LNCaP clone FGC (cell line): ENCODE measurements around the gene FGFRL1.

Experiments used
- DNase-seq: peaks from one replicate; pipeline ENCODE4 v3.0.0-alpha.2; 2011; ENCODE audit warnings: low read depth
- H3K4me3 ChIP-seq: 2 replicates; pipeline ENCODE4 v1.5.1; 2011; ENCODE audit warnings: mild to moderate bottlenecking, low read depth, low read length, control low read depth
- TF ChIP-seq, protein P1 (sequence below): IDR thresholded peaks from 2 replicates; pipeline ENCODE4 v1.5.1; 2012; ENCODE audit warnings: mild to moderate bottlenecking; ENCODE audit not compliant: control insufficient read depth, insufficient read depth; ENCODE audit errors: extremely low read depth

FGFRL1 gene

GRCh38 chr4:965766-966134, 45.7 kb upstream of the FGFRL1 start:
- TF ChIP-seq, protein P1, sequence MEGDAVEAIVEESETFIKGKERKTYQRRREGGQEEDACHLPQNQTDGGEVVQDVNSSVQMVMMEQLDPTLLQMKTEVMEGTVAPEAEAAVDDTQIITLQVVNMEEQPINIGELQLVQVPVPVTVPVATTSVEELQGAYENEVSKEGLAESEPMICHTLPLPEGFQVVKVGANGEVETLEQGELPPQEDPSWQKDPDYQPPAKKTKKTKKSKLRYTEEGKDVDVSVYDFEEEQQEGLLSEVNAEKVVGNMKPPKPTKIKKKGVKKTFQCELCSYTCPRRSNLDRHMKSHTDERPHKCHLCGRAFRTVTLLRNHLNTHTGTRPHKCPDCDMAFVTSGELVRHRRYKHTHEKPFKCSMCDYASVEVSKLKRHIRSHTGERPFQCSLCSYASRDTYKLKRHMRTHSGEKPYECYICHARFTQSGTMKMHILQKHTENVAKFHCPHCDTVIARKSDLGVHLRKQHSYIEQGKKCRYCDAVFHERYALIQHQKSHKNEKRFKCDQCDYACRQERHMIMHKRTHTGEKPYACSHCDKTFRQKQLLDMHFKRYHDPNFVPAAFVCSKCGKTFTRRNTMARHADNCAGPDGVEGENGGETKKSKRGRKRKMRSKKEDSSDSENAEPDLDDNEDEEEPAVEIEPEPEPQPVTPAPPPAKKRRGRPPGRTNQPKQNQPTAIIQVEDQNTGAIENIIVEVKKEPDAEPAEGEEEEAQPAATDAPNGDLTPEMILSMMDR: no peak
- H3K4me3 ChIP-seq: no peak overlapping the region
- no peak for DNase-seq

- TF ChIP-seq, protein P1: no peak
- no peak for DNase-seq
- H3K4me3 ChIP-seq: no peak overlapping the region
Measured at GRCh38 chr4:966266-967112, 44.9 kb upstream of the FGFRL1 start.

DNA sequence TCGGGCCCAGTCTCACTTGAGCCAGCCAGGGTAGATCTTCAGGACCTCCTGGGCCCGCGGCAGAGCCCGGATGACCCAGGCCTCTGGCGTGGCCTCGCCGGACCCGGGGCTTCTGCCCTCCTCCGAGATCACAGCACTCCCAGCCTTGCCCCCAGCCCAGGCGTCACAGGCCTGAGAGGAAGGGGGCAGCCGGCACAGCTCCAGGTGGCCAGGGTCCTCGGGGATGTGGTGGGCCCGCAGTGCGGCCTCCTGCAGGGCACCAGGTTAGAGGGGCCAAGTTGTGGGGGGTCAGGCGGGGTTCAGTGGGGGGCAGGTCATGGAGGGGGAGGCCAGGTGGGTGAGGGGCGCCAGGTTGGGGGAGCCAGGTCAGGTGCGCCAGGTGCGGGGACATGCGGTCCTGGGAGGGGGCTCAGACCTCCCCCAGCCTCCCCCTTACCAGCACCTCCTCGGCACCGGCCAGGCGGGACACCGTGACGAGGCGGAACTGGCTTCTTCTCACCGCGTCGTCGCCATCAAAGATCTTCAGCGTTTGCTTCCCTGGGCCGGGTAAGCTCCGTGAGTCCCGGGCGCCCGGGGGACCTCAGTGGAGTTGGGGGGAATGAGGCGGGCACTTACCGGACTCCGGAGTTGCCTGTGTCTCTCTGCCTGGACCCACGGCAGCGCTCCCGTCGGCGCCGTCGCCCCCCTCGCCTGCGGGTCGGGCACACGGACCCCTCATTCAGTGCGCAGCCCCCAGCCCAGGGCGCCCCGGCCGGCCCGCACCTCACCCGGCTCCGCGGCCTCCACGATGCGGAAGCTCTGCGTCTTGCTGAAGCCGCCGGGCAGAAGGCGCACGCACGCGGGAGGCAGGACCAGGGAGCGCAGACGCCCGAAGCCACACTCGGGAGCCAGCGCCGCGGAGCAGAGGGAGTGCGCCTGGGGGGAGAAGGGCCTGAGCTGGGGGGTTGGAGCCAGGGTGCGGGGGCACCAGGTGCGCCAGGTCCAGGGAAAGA, 44.0 kb upstream of the FGFRL1 start:
- no peak for DNase-seq
- TF ChIP-seq, protein P1: no peak
- H3K4me3 ChIP-seq: no peak overlapping the region

DNA sequence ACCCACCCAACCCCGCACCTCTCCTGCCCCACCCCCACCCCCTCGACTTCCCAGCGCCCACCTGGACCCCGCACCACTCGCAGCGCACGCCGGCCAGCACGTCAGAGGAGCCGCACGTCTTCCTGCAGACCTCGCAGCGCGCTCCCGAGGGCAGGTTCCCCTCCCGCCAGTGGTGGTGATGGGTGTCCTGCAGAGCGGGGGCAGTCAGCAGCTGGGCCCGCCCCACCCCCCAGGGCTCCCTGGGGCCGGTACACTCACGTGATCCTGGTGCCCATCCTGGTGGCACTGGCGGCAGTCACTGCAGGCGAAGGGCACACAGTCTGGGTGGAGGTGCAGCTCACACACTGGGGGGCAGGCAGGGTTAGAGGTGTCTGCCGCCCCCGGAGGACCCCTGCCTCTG, 43.2 kb upstream of the FGFRL1 start:
- TF ChIP-seq, protein P1: no peak
- H3K4me3 ChIP-seq: no peak overlapping the region
- DNase-seq: no peak

DNA sequence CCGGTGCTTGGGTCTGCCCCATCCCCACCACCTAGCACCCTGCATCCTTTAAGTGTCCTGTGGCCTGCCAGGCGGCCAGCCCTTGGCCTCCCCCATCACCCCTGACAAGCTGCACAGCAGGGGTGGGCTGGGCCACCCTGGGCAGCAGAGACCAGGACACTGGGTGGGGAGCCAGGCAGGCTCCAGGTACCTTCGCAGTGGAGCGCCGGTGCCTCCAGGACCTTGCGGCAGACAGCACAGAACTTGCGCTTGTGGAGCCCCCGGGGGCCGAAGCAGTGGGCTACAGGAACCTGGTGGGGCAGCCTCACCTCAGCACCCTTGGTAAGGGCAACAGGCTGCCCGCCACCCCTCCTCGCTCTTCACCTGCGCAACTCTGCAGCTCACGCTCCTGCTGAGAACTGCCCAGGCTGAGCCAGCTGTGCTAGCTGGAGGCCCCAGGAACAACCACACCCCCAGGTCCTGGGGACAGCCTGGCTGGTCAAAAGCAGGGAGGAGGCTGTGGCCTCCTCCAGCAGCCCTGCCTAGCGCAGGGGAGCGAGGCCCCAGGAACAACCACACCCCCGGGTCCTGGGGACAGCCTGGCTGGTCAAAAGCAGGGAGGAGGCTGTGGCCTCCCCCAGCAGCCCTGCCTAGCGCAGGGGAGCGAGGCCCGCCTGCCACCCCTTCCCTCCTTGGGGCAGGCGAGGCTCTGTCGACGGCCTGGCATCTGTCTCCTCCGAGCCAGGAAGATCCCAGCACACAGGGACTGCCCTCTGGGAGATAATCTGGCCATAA, 42.6 kb upstream of the FGFRL1 start:
- TF ChIP-seq, protein P1: no peak
- no peak for DNase-seq

GRCh38 chr4:970046-970745, 41.2 kb upstream of the FGFRL1 start:
- DNase-seq: no peak
- H3K4me3 ChIP-seq: no peak overlapping the region
- TF ChIP-seq, protein P1: no peak

More for the DNA sequence above, 42.6 kb upstream of the FGFRL1 start:
- no peak overlapping the region for H3K4me3 ChIP-seq
